Progenitor cell of endocrine pancreas (in vitro differentiated cells): ENCODE results near the gene CDH4. TPM values are rescaled to one million over a fixed set of nuclear protein-coding genes. Genes with fewer than 3 reads are reported as not detected.

ENCODE experiments used
- DNase-seq: peaks from one replicate; pipeline ENCODE4 v3.0.0; 2021; ENCODE audit warnings: low spot score; ENCODE audit not compliant: unreplicated experiment
- H3K27ac Mint-ChIP-seq: 2 replicates; pipeline ENCODE4 v1.8.0; 2021; ENCODE audit warnings: mild to moderate bottlenecking, moderate library complexity, mixed read lengths
- H3K27me3 Mint-ChIP-seq: 2 replicates; pipeline ENCODE4 v1.8.0; 2021; ENCODE audit warnings: mixed read lengths
- H3K36me3 Mint-ChIP-seq: 2 replicates; pipeline ENCODE4 v1.8.0; 2022; ENCODE audit warnings: mixed read lengths; ENCODE audit not compliant: insufficient read depth
- H3K4me1 Mint-ChIP-seq: 2 replicates; pipeline ENCODE4 v1.8.0; 2021; ENCODE audit warnings: low read depth, mixed read lengths
- H3K4me3 Mint-ChIP-seq: 2 replicates; pipeline ENCODE4 v1.8.0; 2021; ENCODE audit warnings: low read depth, mild to moderate bottlenecking, moderate library complexity, mixed read lengths
- H3K9me3 Mint-ChIP-seq: 2 replicates; pipeline ENCODE4 v1.8.0; 2021; ENCODE audit warnings: low read depth, mixed read lengths
- total RNA-seq: library from RNA; stranded (reverse); gene quantifications from 2 replicates; pipeline ENCODE4 v1.2.1, GENCODE V29; 2021
- TF ChIP-seq, protein P1 (sequence below): fragments of 200-600 bp; sonication (generic); IDR thresholded peaks from one replicate; pipeline ENCODE4 v1.5.0; 2021; ENCODE audit warnings: antibody characterized with exemption, mild to moderate bottlenecking; ENCODE audit not compliant: unreplicated experiment

The CDH4 gene
- total RNA-seq, 1 donor from 2014 or later, result 0.43 TPM

DNA sequence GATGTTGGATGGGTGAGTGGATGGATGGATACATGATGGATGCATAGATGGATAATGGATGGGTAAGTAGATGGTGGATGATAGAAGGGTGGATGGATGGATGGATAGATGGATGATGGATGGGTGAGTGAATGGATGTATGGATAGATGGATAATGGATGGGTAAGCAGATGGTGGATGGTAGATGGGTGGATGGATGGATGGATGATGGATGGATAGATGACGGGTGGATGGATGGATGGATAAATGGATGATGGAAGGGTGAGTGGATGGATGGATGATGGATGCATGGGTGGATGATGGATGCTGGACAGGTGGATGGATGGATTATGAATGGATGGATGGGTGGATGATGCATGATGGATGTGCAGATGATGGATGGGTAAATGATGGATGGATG is 638.1 kb downstream of the CDH4 start:
- H3K27me3 Mint-ChIP-seq, result peaks cover 17% of the 10 kb centered on the region
- no peak for DNase-seq
- TF ChIP-seq, protein P1, sequence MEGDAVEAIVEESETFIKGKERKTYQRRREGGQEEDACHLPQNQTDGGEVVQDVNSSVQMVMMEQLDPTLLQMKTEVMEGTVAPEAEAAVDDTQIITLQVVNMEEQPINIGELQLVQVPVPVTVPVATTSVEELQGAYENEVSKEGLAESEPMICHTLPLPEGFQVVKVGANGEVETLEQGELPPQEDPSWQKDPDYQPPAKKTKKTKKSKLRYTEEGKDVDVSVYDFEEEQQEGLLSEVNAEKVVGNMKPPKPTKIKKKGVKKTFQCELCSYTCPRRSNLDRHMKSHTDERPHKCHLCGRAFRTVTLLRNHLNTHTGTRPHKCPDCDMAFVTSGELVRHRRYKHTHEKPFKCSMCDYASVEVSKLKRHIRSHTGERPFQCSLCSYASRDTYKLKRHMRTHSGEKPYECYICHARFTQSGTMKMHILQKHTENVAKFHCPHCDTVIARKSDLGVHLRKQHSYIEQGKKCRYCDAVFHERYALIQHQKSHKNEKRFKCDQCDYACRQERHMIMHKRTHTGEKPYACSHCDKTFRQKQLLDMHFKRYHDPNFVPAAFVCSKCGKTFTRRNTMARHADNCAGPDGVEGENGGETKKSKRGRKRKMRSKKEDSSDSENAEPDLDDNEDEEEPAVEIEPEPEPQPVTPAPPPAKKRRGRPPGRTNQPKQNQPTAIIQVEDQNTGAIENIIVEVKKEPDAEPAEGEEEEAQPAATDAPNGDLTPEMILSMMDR, result no peak
- H3K9me3 Mint-ChIP-seq, result peaks cover 15% of the 10 kb centered on the region
- no peaks in the 10 kb centered on the region for H3K4me1 Mint-ChIP-seq
- no peak overlapping the region for H3K27ac Mint-ChIP-seq
- no peak overlapping the region for H3K4me3 Mint-ChIP-seq
- H3K36me3 Mint-ChIP-seq, result no peaks in the 10 kb centered on the region

- Mint-ChIP-seq H3K36me3 (no peaks in the 10 kb centered on the region), H3K27ac (no peak overlapping the region)
Measured at GRCh38 chr20:61891476-61891875, 639.4 kb downstream of the CDH4 start.

GRCh38 chr20:61891916-61892649 is 640.0 kb downstream of the CDH4 start:
- Mint-ChIP-seq H3K4me1 (no peaks in the 10 kb centered on the region), H3K4me3 (no peak overlapping the region), H3K9me3 (peaks cover 15% of the 10 kb centered on the region), H3K27ac (no peak overlapping the region), H3K27me3 (peaks cover 15% of the 10 kb centered on the region), H3K36me3 (no peaks in the 10 kb centered on the region)
- DNase-seq, result no peak
- TF ChIP-seq, protein P1, result no peak

More at GRCh38 chr20:61891476-61891875, 639.4 kb downstream of the CDH4 start:
- peaks cover 15% of the 10 kb centered on the region for H3K27me3 Mint-ChIP-seq
- H3K9me3 Mint-ChIP-seq, result peaks cover 15% of the 10 kb centered on the region
- H3K4me1 Mint-ChIP-seq, result no peaks in the 10 kb centered on the region
- H3K4me3 Mint-ChIP-seq, result no peak overlapping the region
- TF ChIP-seq, protein P1, result no peak
- DNase-seq, result no peak

- Mint-ChIP-seq H3K9me3 (peaks cover 5% of the 10 kb centered on the region), H3K36me3 (no peaks in the 10 kb centered on the region), H3K27me3 (peaks cover 15% of the 10 kb centered on the region), H3K4me3 (no peak overlapping the region), H3K4me1 (no peaks in the 10 kb centered on the region), H3K27ac (no peak overlapping the region)
- DNase-seq, result no peak
- TF ChIP-seq, protein P1, result no peak
Measured at GRCh38 chr20:61895016-61895415, 643.0 kb downstream of the CDH4 start.

DNA sequence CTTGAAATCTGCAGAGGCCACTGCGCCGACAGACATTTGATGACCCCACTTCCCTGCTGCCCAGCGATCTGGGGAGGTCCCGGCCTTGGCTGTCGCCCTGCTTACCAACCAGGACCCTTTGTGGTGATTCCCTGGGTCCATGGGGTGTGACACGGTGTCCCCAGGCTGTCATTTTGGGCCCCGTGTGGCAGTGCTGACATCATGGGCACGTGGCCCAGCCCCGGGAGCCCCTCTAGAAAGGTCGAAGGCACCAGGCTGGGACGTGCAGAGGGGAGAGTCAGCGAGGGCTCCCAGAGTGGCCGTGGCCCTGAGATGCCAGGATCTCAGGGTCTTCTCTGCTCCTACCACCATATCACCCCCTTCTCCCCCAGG is 643.6 kb downstream of the CDH4 start:
- no peak for DNase-seq
- Mint-ChIP-seq H3K4me3 (no peak overlapping the region), H3K27me3 (peaks cover 15% of the 10 kb centered on the region), H3K36me3 (no peaks in the 10 kb centered on the region), H3K4me1 (no peaks in the 10 kb centered on the region), H3K9me3 (peaks cover 3% of the 10 kb centered on the region), H3K27ac (no peak overlapping the region)
- TF ChIP-seq, protein P1, result no peak
